Upper lobe of left lung (tissue), 6 donors: ENCODE results near the gene HABP2. TPM values are rescaled to one million over a fixed set of nuclear protein-coding genes. Genes with fewer than 3 reads are reported as not detected.

Experiments
- ATAC-seq, 2 donors: fragments of 200-7000 bp; cut with Tn5 transposase; one replicate each; pipeline ENCODE4 v1.9.1; 2022; ENCODE audit warnings: mild to moderate bottlenecking in 2 of 2, moderate library complexity in 2 of 2; ENCODE audit not compliant: low FRiP score in 2 of 2
- DNase-seq, 2 donors: peaks; one replicate each; pipeline ENCODE4 v3.0.0-alpha.2; 2019 to 2020
- H3K27ac ChIP-seq, 4 donors: fragments of 200-600 bp; sonication (generic); one replicate each; pipeline ENCODE4 v1.5.1; 2016 to 2019
- H3K27me3 ChIP-seq, 4 donors: fragments of 200-600 bp; sonication (generic); one replicate each; pipeline ENCODE4 v1.5.1; 2017 to 2019
- H3K36me3 ChIP-seq, 4 donors: fragments of 200-600 bp; sonication (generic); one replicate each; pipeline ENCODE4 v1.5.1; 2016 to 2019
- H3K4me1 ChIP-seq, 4 donors: fragments of 200-600 bp; sonication (generic); one replicate each; pipeline ENCODE4 v1.5.1; 2018 to 2019
- H3K4me3 ChIP-seq, 4 donors: fragments of 200-600 bp; sonication (generic); one replicate each; pipeline ENCODE4 v1.5.1; 2017 to 2019; ENCODE audit warnings: mild to moderate bottlenecking in 2 of 4, moderate library complexity in 1 of 4
- H3K9me3 ChIP-seq, 4 donors: fragments of 200-600 bp; sonication (generic); one replicate each; pipeline ENCODE4 v1.5.1; 2018 to 2019
- CTCF ChIP-seq, 6 experiments: fragments of 450-650 bp in 4 of 6; fragments of 200-600 bp in 2 of 6; sonication (generic) in 2 of 6; IDR thresholded peaks; one replicate each; pipeline ENCODE4 v1.5.1; 2016 to 2019; ENCODE audit warnings: antibody characterized with exemption in 6 of 6
- EP300 ChIP-seq, 4 donors: sonication (generic); formaldehyde crosslinking; IDR thresholded peaks; one replicate each; pipeline ENCODE4 v1.5.1; 2017; ENCODE audit warnings: antibody characterized with exemption in 4 of 4, control low read depth in 2 of 4
- POLR2A ChIP-seq, 4 donors: fragments of 450-650 bp; IDR thresholded peaks; one replicate each; pipeline ENCODE4 v1.5.1; 2016 to 2017; ENCODE audit warnings: antibody characterized with exemption in 4 of 4, mild to moderate bottlenecking in 2 of 4
- POLR2AphosphoS5 ChIP-seq, 2 donors: sonication (generic); formaldehyde crosslinking; IDR thresholded peaks; one replicate each; pipeline ENCODE4 v1.5.1; 2017; ENCODE audit warnings: antibody characterized with exemption in 2 of 2
- WGBS, 2 donors: methylation state at CpG; one replicate each; pipeline ENCODE4 v1.1.5; 2017 to 2018; 5-methylcytosine and 5-hydroxymethylcytosine counted together
- total RNA-seq, 6 donors: library from RNA; depleted of rRNA in 4 of 6; stranded (reverse); fragments of >200 nt in 4 of 6; gene quantifications; one replicate each; pipeline versions ENCODE4 v1.1.0 to v1.2.1, GENCODE V29; 2016 to 2021
- donor health status: DM: no; HTN: no; CAD: no; lungs with moderate emphysema.
- donor health status: DM: no; HTN: yes; CAD: no; lungs with severe emphysema.

Gene HABP2
- total RNA-seq, 6 donors from 2014 or later, result 0.15 to 10.3 (median 1.3) TPM; not detected in 2

GRCh38 chr10:113563306-113564088 lies 10.6 kb downstream of the HABP2 start:
- no peaks in the 10 kb centered on the region for H3K36me3 ChIP-seq
- peak overlapping the region in 3 of 4 donors; percentile 9 to 45 (median 41) for H3K4me3 ChIP-seq
- no peak for TF ChIP-seq EP300 (IDR thresholded peaks at IDR 0.05)
- TF ChIP-seq CTCF (IDR thresholded peaks at IDR 0.05), result peak; percentile 93 to 98 (median 96)
- DNase-seq (peak; percentile 70 to 92), ATAC-seq (peak; percentile 80 to 95)
- peaks cover 0 to 5% (median 1%) of the 10 kb centered on the region in 4 donors for H3K4me1 ChIP-seq
- H3K27ac ChIP-seq, result no peak overlapping the region
- H3K27me3 ChIP-seq, result peaks cover 0 to 1% (median 0%) of the 10 kb centered on the region in 4 donors
- WGBS, 2 donors, result 12 to 21% methylated on average over 5 to 18 of the region's 18 CpGs
- no peaks in the 10 kb centered on the region for H3K9me3 ChIP-seq

- 23 to 25% methylated on average over 1 of the region's 1 CpG for WGBS, 2 donors
- DNase-seq (no peak), ATAC-seq (no peak)
- Histone ChIP-seq H3K27ac (no peak overlapping the region), H3K4me3 (no peak overlapping the region), H3K4me1 (peaks cover 0 to 5% (median 1%) of the 10 kb centered on the region in 4 donors), H3K27me3 (no peaks in the 10 kb centered on the region), H3K36me3 (no peaks in the 10 kb centered on the region), H3K9me3 (no peaks in the 10 kb centered on the region)
- TF ChIP-seq EP300 (IDR thresholded peaks at IDR 0.05), result no peak
- no peak for TF ChIP-seq POLR2A (IDR thresholded peaks at IDR 0.05)
- TF ChIP-seq POLR2AphosphoS5 (IDR thresholded peaks at IDR 0.05), result no peak
- no peak for TF ChIP-seq CTCF (IDR thresholded peaks at IDR 0.05)
Measured at GRCh38 chr10:113565364-113565763, 12.5 kb downstream of the HABP2 start.

- H3K27me3 ChIP-seq, result no peaks in the 10 kb centered on the region
- no peak overlapping the region for H3K4me3 ChIP-seq
- H3K9me3 ChIP-seq, result no peaks in the 10 kb centered on the region
- peaks cover 0 to 5% (median 1%) of the 10 kb centered on the region in 4 donors for H3K4me1 ChIP-seq
- no peak overlapping the region for H3K27ac ChIP-seq
- H3K36me3 ChIP-seq, result no peaks in the 10 kb centered on the region
- DNase-seq (no peak), ATAC-seq (no peak)
- no peak for TF ChIP-seq POLR2A (IDR thresholded peaks at IDR 0.05)
- TF ChIP-seq EP300 (IDR thresholded peaks at IDR 0.05), result no peak
- TF ChIP-seq POLR2AphosphoS5 (IDR thresholded peaks at IDR 0.05), result no peak
- TF ChIP-seq CTCF (IDR thresholded peaks at IDR 0.05), result no peak
- 65 to 66% methylated on average over 6 of the region's 6 CpGs for WGBS, 2 donors
Measured at GRCh38 chr10:113566888-113567287, 14.0 kb downstream of the HABP2 start.

GRCh38 chr10:113569576-113569975 lies 16.7 kb downstream of the HABP2 start:
- 49 to 67% methylated on average over 5 to 7 of the region's 8 CpGs for WGBS, 2 donors
- TF ChIP-seq CTCF (IDR thresholded peaks at IDR 0.05), result no peak
- no peak for TF ChIP-seq POLR2AphosphoS5 (IDR thresholded peaks at IDR 0.05)
- TF ChIP-seq POLR2A (IDR thresholded peaks at IDR 0.05), result no peak
- TF ChIP-seq EP300 (IDR thresholded peaks at IDR 0.05), result no peak
- Histone ChIP-seq H3K9me3 (no peaks in the 10 kb centered on the region), H3K4me1 (no peaks in the 10 kb centered on the region), H3K27ac (no peak overlapping the region), H3K36me3 (no peaks in the 10 kb centered on the region), H3K4me3 (no peak overlapping the region), H3K27me3 (no peaks in the 10 kb centered on the region)
- ATAC-seq, result no peak
- DNase-seq, result no peak
